ENCODE measurements around the gene CDR2.

DNA sequence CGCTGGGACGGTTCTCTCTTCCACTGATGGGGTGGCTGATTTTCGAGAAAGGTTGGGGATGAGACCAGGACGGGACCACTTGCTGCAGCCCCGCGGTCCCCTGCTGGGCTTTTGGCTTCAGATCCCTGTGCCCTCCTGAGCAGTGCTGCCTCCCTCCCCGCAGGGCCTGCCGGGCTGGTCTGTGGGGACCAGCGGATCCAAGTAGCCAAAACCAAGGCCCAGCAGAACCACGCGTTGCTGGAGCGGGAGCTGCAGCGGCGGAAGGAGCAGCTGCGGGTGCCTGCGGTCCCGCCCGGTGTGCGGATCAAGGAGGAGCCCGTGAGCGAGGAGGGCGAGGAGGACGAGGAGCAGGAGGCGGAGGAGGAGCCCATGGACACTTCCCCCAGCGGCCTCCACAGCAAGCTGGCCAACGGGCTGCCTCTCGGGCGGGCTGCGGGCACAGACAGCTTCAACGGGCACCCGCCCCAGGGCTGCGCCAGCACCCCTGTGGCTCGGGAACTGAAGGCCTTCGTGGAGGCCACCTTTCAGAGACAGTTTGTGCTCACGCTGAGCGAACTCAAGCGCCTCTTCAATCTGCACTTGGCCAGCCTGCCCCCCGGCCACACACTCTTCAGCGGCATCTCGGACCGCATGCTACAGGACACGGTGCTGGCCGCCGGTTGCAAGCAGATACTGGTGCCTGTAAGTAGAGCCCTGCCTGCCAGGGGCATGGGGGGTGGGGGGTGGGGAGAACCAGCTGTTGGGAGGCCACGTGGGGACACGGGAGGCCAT, 48.6 kb downstream of the CDR2 start:
- TF ChIP-seq EZH2 (IDR thresholded peaks at IDR 0.05; ENCODE audit: borderline replicate concordance, insufficient read depth, low read depth, low read length, poor library complexity, severe bottlenecking) = no peak
- no peak for TF ChIP-seq CTCF (IDR thresholded peaks at IDR 0.05)
